Measurements from ENCODE around the gene COL5A1.

GRCh38 chr9:134808447-134808792 lies 166.8 kb downstream of the COL5A1 start:
- TF ChIP-seq, protein P1, sequence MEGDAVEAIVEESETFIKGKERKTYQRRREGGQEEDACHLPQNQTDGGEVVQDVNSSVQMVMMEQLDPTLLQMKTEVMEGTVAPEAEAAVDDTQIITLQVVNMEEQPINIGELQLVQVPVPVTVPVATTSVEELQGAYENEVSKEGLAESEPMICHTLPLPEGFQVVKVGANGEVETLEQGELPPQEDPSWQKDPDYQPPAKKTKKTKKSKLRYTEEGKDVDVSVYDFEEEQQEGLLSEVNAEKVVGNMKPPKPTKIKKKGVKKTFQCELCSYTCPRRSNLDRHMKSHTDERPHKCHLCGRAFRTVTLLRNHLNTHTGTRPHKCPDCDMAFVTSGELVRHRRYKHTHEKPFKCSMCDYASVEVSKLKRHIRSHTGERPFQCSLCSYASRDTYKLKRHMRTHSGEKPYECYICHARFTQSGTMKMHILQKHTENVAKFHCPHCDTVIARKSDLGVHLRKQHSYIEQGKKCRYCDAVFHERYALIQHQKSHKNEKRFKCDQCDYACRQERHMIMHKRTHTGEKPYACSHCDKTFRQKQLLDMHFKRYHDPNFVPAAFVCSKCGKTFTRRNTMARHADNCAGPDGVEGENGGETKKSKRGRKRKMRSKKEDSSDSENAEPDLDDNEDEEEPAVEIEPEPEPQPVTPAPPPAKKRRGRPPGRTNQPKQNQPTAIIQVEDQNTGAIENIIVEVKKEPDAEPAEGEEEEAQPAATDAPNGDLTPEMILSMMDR (IDR thresholded peaks at IDR 0.05), result no peak
- no peak for TF ChIP-seq POLR2A (IDR thresholded peaks at IDR 0.05)

Data from upper lobe of left lung (tissue), 4 donors.